B cell (primary cell): ENCODE data around the gene STAMBPL1. TPM values are rescaled to one million over a fixed set of nuclear protein-coding genes. Genes with fewer than 3 reads are reported as not detected.

Source experiments
- ATAC-seq: fragments of 200-7000 bp; cut with Tn5 transposase; one replicate; pipeline ENCODE4 v1.10.0; 2021; ENCODE audit warnings: low read depth, mild to moderate bottlenecking, moderate number of reproducible peaks, moderate library complexity
- CTCF ChIA-PET: fragments of 350-600 bp; sonication (Branson Sonifier 250); formaldehyde crosslinking; loops from one replicate; lab custom pipeline; 2021; ENCODE audit warnings: antibody characterized with exemption, inconsistent platforms; lab: Charles Lee
- POLR2A ChIA-PET: fragments of 350-600 bp; sonication (Branson Sonifier 250); formaldehyde crosslinking; loops from one replicate; lab custom pipeline; 2021; ENCODE audit warnings: antibody characterized with exemption; lab: Charles Lee
- DNase-seq: peaks from one replicate; pipeline ENCODE4 v3.0.0; 2013
- H2AFZ ChIP-seq: 2 replicates; pipeline ENCODE4 v1.6.1; 2012; ENCODE audit warnings: mild to moderate bottlenecking, low read depth, low read length; ENCODE audit not compliant: insufficient read depth, poor library complexity, severe bottlenecking
- H3K27ac ChIP-seq, 2 donors: 1 replicate in 1 of 2; 2 replicates in 1 of 2; pipeline ENCODE4 v1.5.1; 2012 to 2013; ENCODE audit warnings: low read length in 2 of 2, mild to moderate bottlenecking in 2 of 2, moderate library complexity in 1 of 2
- H3K27me3 ChIP-seq, 4 experiments: fragments of 200-600 bp in 1 of 4; sonication (generic) in 1 of 4; replicated peaks in 1 of 4; 1 replicate in 2 of 4; 2 replicates in 2 of 4; pipeline versions ENCODE4 v1.6.1 to v1.7.0; 2013 to 2016; ENCODE audit warnings: low read length in 3 of 4, mild to moderate bottlenecking in 2 of 4, mixed read lengths in 1 of 4, moderate library complexity in 1 of 4; ENCODE audit not compliant: insufficient read depth in 4 of 4, control insufficient read depth in 3 of 4; ENCODE audit errors: control extremely low read depth in 1 of 4
- H3K36me3 ChIP-seq, 2 experiments: replicated peaks in 1 of 2; 1 replicate in 1 of 2; 2 replicates in 1 of 2; pipeline versions ENCODE4 v1.6.1 to v1.7.1; 2013; ENCODE audit warnings: low read length in 1 of 2; ENCODE audit not compliant: insufficient read depth in 2 of 2, control insufficient read depth in 1 of 2; ENCODE audit errors: control extremely low read depth in 1 of 2, extremely low read depth in 1 of 2
- H3K4me1 ChIP-seq, 2 donors: fragments of 200-600 bp in 1 of 2; sonication (generic) in 1 of 2; 1 replicate in 1 of 2; 2 replicates in 1 of 2; pipeline versions ENCODE4 v1.5.1 to v1.6.1; 2013 to 2017; ENCODE audit warnings: low read length in 2 of 2; ENCODE audit not compliant: control insufficient read depth in 2 of 2, insufficient read depth in 2 of 2
- H3K4me2 ChIP-seq: replicated peaks from 2 replicates; pipeline ENCODE3; 2012; ENCODE audit warnings: mild to moderate bottlenecking, low read depth, low read length; ENCODE audit not compliant: poor library complexity, severe bottlenecking
- H3K4me3 ChIP-seq, 5 experiments: fragments of 200-600 bp in 1 of 5; sonication (generic) in 1 of 5; 1 replicate in 3 of 5; 2 replicates in 2 of 5; pipeline versions ENCODE4 v1.5.1 to v1.7.0; 2011 to 2016; ENCODE audit warnings: low read length in 4 of 5, mild to moderate bottlenecking in 4 of 5, low read depth in 2 of 5, control low read depth in 1 of 5, moderate library complexity in 1 of 5; ENCODE audit not compliant: insufficient read depth in 1 of 5; ENCODE audit errors: control extremely low read depth in 1 of 5, extremely low read depth in 1 of 5
- H3K79me2 ChIP-seq: fragments of 200-600 bp; sonication (generic); one replicate; pipeline ENCODE4 v1.6.0; 2016; ENCODE audit warnings: low read length; ENCODE audit not compliant: control insufficient read depth, insufficient read depth
- H3K9ac ChIP-seq: fragments of 200-600 bp; sonication (generic); 2 replicates; pipeline ENCODE4 v1.6.1; 2017; ENCODE audit warnings: mild to moderate bottlenecking, low read length, moderate library complexity
- H3K9me3 ChIP-seq, 3 donors: one replicate each; pipeline versions ENCODE4 v1.6.1 to v1.7.1; 2013; ENCODE audit warnings: low read length in 2 of 3; ENCODE audit not compliant: control insufficient read depth in 2 of 3, insufficient read depth in 1 of 3; ENCODE audit errors: control extremely low read depth in 1 of 3
- H4K20me1 ChIP-seq: 2 replicates; pipeline ENCODE4 v1.6.0; 2012; ENCODE audit warnings: mild to moderate bottlenecking, low read length; ENCODE audit not compliant: insufficient read depth, control insufficient read depth, poor library complexity, severe bottlenecking
- H3K27ac Mint-ChIP-seq: one replicate; pipeline ENCODE4 v1.8.0; 2021; ENCODE audit warnings: mixed read lengths
- H3K27me3 Mint-ChIP-seq: one replicate; pipeline ENCODE4 v1.8.0; 2021; ENCODE audit warnings: mixed read lengths
- H3K4me1 Mint-ChIP-seq: one replicate; pipeline ENCODE4 v1.8.0; 2021; ENCODE audit warnings: mixed read lengths
- H3K4me3 Mint-ChIP-seq: one replicate; pipeline ENCODE4 v1.8.0; 2021; ENCODE audit warnings: mixed read lengths
- H3K9me3 Mint-ChIP-seq: one replicate; pipeline ENCODE4 v1.8.0; 2022; ENCODE audit warnings: mixed read lengths; ENCODE audit not compliant: insufficient read depth
- CTCF ChIP-seq: fragments of 200-600 bp; IDR thresholded peaks from one replicate; pipeline ENCODE4 v1.8.0; 2022; ENCODE audit warnings: antibody characterized with exemption, mild to moderate bottlenecking
- EZH2 ChIP-seq: IDR thresholded peaks from 2 replicates; pipeline ENCODE4 v1.6.1; 2012; ENCODE audit warnings: borderline replicate concordance, low read depth, mild to moderate bottlenecking, moderate library complexity, low read length; ENCODE audit not compliant: insufficient read depth, poor library complexity, severe bottlenecking
- WGBS: methylation state at CpG from one replicate; pipeline ENCODE4 v1.1.5; 2013; ENCODE audit warnings: missing lambda C conversion rate; ENCODE audit not compliant: insufficient coverage; 5-methylcytosine and 5-hydroxymethylcytosine counted together
- intact Hi-C: fragments of 100-400 bp; cut with micrococcal nuclease; formaldehyde crosslinking; loops from one replicate; pipeline ENCODE4 v1.10.0; 2022
- polyA plus RNA-seq: library from polyadenylated mRNA; depleted of rRNA; stranded (reverse); fragments of >200 nt; gene quantifications from 2 replicates; pipeline ENCODE4 v1.2.3, GENCODE V29; 2012
- total RNA-seq, 2 donors: library from RNA; stranded (reverse); fragments of 120-200 nt in 1 of 2; gene quantifications; 1 replicate in 1 of 2; 2 replicates in 1 of 2; pipeline versions ENCODE4 v1.2.3 to v1.2.4, GENCODE V29; 2013 to 2022

Gene STAMBPL1
- total and polyA plus RNA-seq, 2 donors (not counting 1 experiment from before 2014, with no cell fraction given): 50.3 to 64.2 TPM

- WGBS: 100% methylated on average over 3 of the region's 6 CpGs
- Histone ChIP-seq H3K4me3 (no peak overlapping the region), H3K9me3 (no peaks in the 10 kb centered on the region), H3K4me1 (no peaks in the 10 kb centered on the region), H3K79me2 (no peaks in the 10 kb centered on the region), H3K27ac (no peak overlapping the region), H3K4me2 (no peak overlapping the region), H4K20me1 (no peaks in the 10 kb centered on the region), H2AFZ (no peak overlapping the region), H3K36me3 (peaks cover 0 to 42% of the 10 kb centered on the region in 2 experiments), H3K9ac (no peak overlapping the region), H3K27me3 (no peaks in the 10 kb centered on the region)
- Mint-ChIP-seq H3K27ac (no peak overlapping the region), H3K27me3 (no peaks in the 10 kb centered on the region), H3K4me3 (no peak overlapping the region), H3K9me3 (no peaks in the 10 kb centered on the region), H3K4me1 (peaks cover 4% of the 10 kb centered on the region)
- ATAC-seq (no peak), DNase-seq (no peak)
- no peak for TF ChIP-seq CTCF
- no peak for TF ChIP-seq EZH2
- POLR2A ChIA-PET: no interaction called here
- intact Hi-C loops: no loop called here
- CTCF ChIA-PET: interaction anchor here (1.6 to 12.4 kb wide), 2 partner anchors 47 to 90 kb away, joined by 4 to 749 read pairs; no protein-coding TSS in a partner anchor
These were observed 46.7 kb downstream of the STAMBPL1 start for GRCh38 chr10:88926566-88927415.

- intact Hi-C loops: no loop called here
- H3K4me1 Mint-ChIP-seq: peaks cover 6% of the 10 kb centered on the region
- Histone ChIP-seq H3K36me3 (peaks cover 0 to 37% of the 10 kb centered on the region in 2 experiments), H3K9ac (no peak overlapping the region), H2AFZ (no peak overlapping the region), H3K4me3 (no peak overlapping the region), H3K79me2 (no peaks in the 10 kb centered on the region), H4K20me1 (no peaks in the 10 kb centered on the region), H3K27me3 (no peaks in the 10 kb centered on the region), H3K4me1 (peaks cover 2 to 5% of the 10 kb centered on the region in 2 donors), H3K4me2 (no peak overlapping the region), H3K9me3 (no peaks in the 10 kb centered on the region), H3K27ac (no peak overlapping the region)
- no peak for ATAC-seq
- CTCF ChIA-PET: interaction anchor here (1.6 to 12.4 kb wide), 2 partner anchors 48 to 91 kb away, joined by 4 to 749 read pairs; no protein-coding TSS in a partner anchor
- H3K9me3 Mint-ChIP-seq: no peaks in the 10 kb centered on the region
- H3K27me3 Mint-ChIP-seq: no peaks in the 10 kb centered on the region
- no peak overlapping the region for H3K4me3 Mint-ChIP-seq
- TF ChIP-seq CTCF (no peak), EZH2 (no peak)
- no peak for DNase-seq
- no peak overlapping the region for H3K27ac Mint-ChIP-seq
- WGBS: 100% methylated on average over 1 of the region's 2 CpGs
- POLR2A ChIA-PET: no interaction called here
These were observed 47.3 kb downstream of the STAMBPL1 start for GRCh38 chr10:88927416-88927690.
